C4-2B (cell line): ENCODE results near the gene PLCB4.

Source experiments
- CTCF ChIP-seq: fragments of 450-650 bp; conservative IDR thresholded peaks from 2 replicates; pipeline ENCODE4 v1.5.1; 2017; ENCODE audit warnings: mild to moderate bottlenecking
- ZFX ChIP-seq: fragments of 450-650 bp; IDR thresholded peaks from 2 replicates; pipeline ENCODE4 v1.6.1; 2017

DNA sequence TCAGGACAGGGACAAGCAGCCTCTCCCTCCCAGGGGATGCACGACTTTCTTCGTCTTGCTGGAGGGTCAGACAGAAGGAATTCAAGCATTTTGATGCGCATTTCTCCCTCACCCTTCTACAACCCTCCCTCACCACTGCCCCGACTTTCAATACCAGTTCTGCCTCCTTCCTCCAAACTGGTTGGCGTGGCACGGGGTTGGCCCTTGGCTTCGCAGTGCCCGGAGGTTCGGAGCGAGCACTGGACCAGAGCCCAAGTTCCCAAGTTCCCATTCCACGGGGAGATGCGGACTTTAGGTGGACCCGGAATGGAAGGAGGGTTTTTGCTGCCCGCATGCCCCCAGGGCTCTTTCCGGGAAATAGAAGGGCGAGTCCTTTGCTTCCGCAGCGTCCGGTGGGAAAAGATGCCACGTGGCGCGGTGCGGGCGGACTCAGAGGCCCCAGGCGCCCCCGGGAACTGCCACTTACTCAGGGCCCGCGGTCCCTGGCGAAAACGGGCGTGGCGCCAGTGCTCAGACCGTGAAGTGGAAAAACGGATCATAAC lies 437.5 kb downstream of the PLCB4 start:
- TF ChIP-seq CTCF: no peak
- TF ChIP-seq ZFX: no peak
